ENCODE results near the gene PTPRQ. TPM values are rescaled to one million over a fixed set of nuclear protein-coding genes. Genes with fewer than 3 reads are reported as not detected.

PTPRQ gene
- total RNA-seq, 2 donors from 2014 or later, result 2.3 to 2.4 TPM

GRCh38 chr12:80707830-80708258 is 263.8 kb downstream of the PTPRQ start:
- H3K27me3 ChIP-seq (replicated peaks; ENCODE audit: insufficient read depth), result no peaks in the 10 kb centered on the region
- peaks cover 3 to 16% of the 10 kb centered on the region in 2 donors for H3K4me1 ChIP-seq (ENCODE audit: control insufficient read depth in 1 of 2, low read depth in 2 of 2)
- no peaks in the 10 kb centered on the region for H3K9me3 ChIP-seq
- DNase-seq (ENCODE audit: low spot score), result no peak
- H3K36me3 ChIP-seq, result no peaks in the 10 kb centered on the region
- no peak overlapping the region for H3K4me3 ChIP-seq
- H3K27ac ChIP-seq, result no peak overlapping the region
- ATAC-seq (ENCODE audit: insufficient number of reproducible peaks, low FRiP score, low read depth), result no peak
- no peak for TF ChIP-seq CTCF (IDR thresholded peaks at IDR 0.05)

GRCh38 chr12:80708259-80708974 is 264.4 kb downstream of the PTPRQ start:
- no peaks in the 10 kb centered on the region for H3K9me3 ChIP-seq
- H3K4me1 ChIP-seq (ENCODE audit: control insufficient read depth in 1 of 2, low read depth in 2 of 2), result peaks cover 3 to 12% of the 10 kb centered on the region in 2 donors
- TF ChIP-seq CTCF (IDR thresholded peaks at IDR 0.05), result no peak
- peak overlapping the region; percentile 12 for H3K4me3 ChIP-seq
- ATAC-seq (ENCODE audit: insufficient number of reproducible peaks, low FRiP score, low read depth), result no peak
- no peak overlapping the region for H3K27ac ChIP-seq
- H3K36me3 ChIP-seq, result no peaks in the 10 kb centered on the region
- no peaks in the 10 kb centered on the region for H3K27me3 ChIP-seq (replicated peaks; ENCODE audit: insufficient read depth)
- DNase-seq (ENCODE audit: low spot score), result no peak

DNA sequence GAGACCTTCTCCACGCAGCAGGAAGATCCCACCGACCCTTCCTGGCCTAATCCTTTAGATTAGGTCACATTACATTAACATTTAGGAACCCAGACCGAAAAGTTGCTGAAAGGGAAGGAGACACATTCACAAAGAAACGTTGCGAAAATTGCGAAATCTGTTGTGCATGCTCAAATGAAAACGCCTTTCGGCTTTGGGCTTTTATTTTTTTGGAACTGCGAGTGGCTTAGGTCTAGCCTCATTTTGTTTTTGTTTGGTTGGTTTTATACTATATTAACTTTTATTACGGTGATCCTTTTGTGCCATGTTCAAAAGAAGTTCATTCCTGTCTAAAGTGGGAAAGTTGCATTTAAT is 264.9 kb downstream of the PTPRQ start:
- Histone ChIP-seq H3K27me3 (replicated peaks; ENCODE audit: insufficient read depth) (no peaks in the 10 kb centered on the region), H3K27ac (no peak overlapping the region), H3K9me3 (no peaks in the 10 kb centered on the region), H3K4me1 (ENCODE audit: control insufficient read depth in 1 of 2, low read depth in 2 of 2) (peaks cover 3 to 12% of the 10 kb centered on the region in 2 donors), H3K36me3 (no peaks in the 10 kb centered on the region), H3K4me3 (no peak overlapping the region)
- no peak for TF ChIP-seq CTCF (IDR thresholded peaks at IDR 0.05)
- ATAC-seq (ENCODE audit: insufficient number of reproducible peaks, low FRiP score, low read depth), result no peak
- DNase-seq (ENCODE audit: low spot score), result no peak

GRCh38 chr12:80709811-80710726 is 266.0 kb downstream of the PTPRQ start:
- Histone ChIP-seq H3K36me3 (no peaks in the 10 kb centered on the region), H3K4me1 (ENCODE audit: control insufficient read depth in 1 of 2, low read depth in 2 of 2) (peaks cover 3 to 10% of the 10 kb centered on the region in 2 donors), H3K27me3 (replicated peaks; ENCODE audit: insufficient read depth) (no peaks in the 10 kb centered on the region), H3K27ac (no peak overlapping the region), H3K9me3 (no peaks in the 10 kb centered on the region), H3K4me3 (no peak overlapping the region)
- ATAC-seq (ENCODE audit: insufficient number of reproducible peaks, low FRiP score, low read depth) (no peak), DNase-seq (ENCODE audit: low spot score) (no peak)
- no peak for TF ChIP-seq CTCF (IDR thresholded peaks at IDR 0.05)

DNA sequence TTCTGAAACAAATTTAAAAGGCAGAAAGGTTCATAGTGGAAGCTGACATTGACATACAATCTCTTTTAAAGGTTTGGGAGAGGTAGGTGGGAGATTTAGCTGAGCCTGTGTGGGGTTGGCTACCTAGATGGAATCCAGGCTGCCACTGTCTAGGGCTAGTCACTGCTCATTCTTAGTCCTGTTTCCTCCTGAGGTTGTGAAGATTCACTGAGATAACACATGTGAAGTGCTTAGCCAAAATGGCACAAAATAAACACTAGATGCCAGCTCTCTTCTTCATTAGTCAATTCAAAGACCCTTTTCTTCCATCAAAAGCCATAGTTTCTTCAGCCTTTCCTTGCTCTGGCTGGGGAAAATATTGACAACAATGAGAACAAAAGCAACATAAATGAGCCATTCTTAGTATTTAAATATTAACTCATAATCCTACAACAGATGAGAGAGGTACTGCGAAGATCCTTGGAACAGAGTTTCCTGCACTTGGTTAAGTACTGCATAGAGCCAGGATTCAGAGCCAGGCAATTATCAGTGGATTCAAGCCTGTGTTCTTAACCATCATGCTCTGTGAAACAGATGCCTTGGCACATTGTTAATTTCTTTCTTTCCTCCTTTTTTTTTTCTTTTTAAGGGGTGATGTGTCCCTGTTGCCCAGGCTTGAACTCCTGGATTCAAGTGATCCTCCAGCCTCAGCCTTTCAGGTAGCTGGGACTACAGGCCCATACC is 266.9 kb downstream of the PTPRQ start:
- ATAC-seq (ENCODE audit: insufficient number of reproducible peaks, low FRiP score, low read depth) (no peak), DNase-seq (ENCODE audit: low spot score) (no peak)
- no peak overlapping the region for H3K4me3 ChIP-seq
- no peaks in the 10 kb centered on the region for H3K9me3 ChIP-seq
- no peak overlapping the region for H3K27ac ChIP-seq
- no peak for TF ChIP-seq CTCF (IDR thresholded peaks at IDR 0.05)
- H3K36me3 ChIP-seq, result no peaks in the 10 kb centered on the region
- no peaks in the 10 kb centered on the region for H3K27me3 ChIP-seq (replicated peaks; ENCODE audit: insufficient read depth)
- peaks cover 0 to 2% of the 10 kb centered on the region in 2 donors for H3K4me1 ChIP-seq (ENCODE audit: control insufficient read depth in 1 of 2, low read depth in 2 of 2)
